ENCODE data around the gene EHBP1L1. TPM values are rescaled to one million over a fixed set of nuclear protein-coding genes. Genes with fewer than 3 reads are reported as not detected.

The EHBP1L1 gene
- total and polyA plus RNA-seq, 2 of the 13 experiments (the other 11 are each of a cell fraction or from before 2014, with no cell fraction given), result 8.3 to 10.6 TPM

GRCh38 chr11:65576232-65576866 lies 496 bp downstream of the EHBP1L1 start (continued):
- TF ChIP-seq ARHGAP35 (CRISPR knock-in tag; IDR thresholded peaks at IDR 0.05; ENCODE audit: borderline replicate concordance) (no peak), MTERF4 (CRISPR knock-in tag; IDR thresholded peaks at IDR 0.05) (no peak), DMAP1 (CRISPR knock-in tag; IDR thresholded peaks at IDR 0.05) (no peak), YEATS4 (CRISPR knock-in tag; IDR thresholded peaks at IDR 0.05; ENCODE audit: borderline replicate concordance) (no peak), THAP9 (CRISPR knock-in tag; IDR thresholded peaks at IDR 0.05; ENCODE audit: borderline replicate concordance) (0 out of 2 replicates have a peak, but pooled peaks have one; percentile 23), ZNF468 (CRISPR knock-in tag; IDR thresholded peaks at IDR 0.05) (no peak), TEAD2 (CRISPR knock-in tag; IDR thresholded peaks at IDR 0.05) (no peak), SMARCE1 (IDR thresholded peaks at IDR 0.05; ENCODE audit: borderline replicate concordance) (no peak), ZNF142 (CRISPR knock-in tag; IDR thresholded peaks at IDR 0.05) (no peak), ZNF276 (CRISPR knock-in tag; IDR thresholded peaks at IDR 0.05; ENCODE audit: low read depth) (no peak), HOXA7 (CRISPR knock-in tag; IDR thresholded peaks at IDR 0.05) (no peak), TMF1 (CRISPR knock-in tag; IDR thresholded peaks at IDR 0.05; ENCODE audit: low read depth) (peak; percentile 63; the same call in 1 of the 2 replicates), RFXANK (CRISPR knock-in tag; IDR thresholded peaks at IDR 0.05) (no peak), ZNF629 (CRISPR knock-in tag; conservative IDR thresholded peaks at IDR 0.05) (no peak), ZNF260 (CRISPR knock-in tag; IDR thresholded peaks at IDR 0.05; ENCODE audit: borderline replicate concordance, low read depth) (no peak), FOXP1 (IDR thresholded peaks at IDR 0.05) (no peak), FOXP1 (CRISPR knock-in tag; IDR thresholded peaks at IDR 0.05) (no peak), KAT7 (CRISPR knock-in tag; IDR thresholded peaks at IDR 0.05; ENCODE audit: borderline replicate concordance) (no peak), ZNF891 (CRISPR knock-in tag; IDR thresholded peaks at IDR 0.05) (peak; percentile 17; the same call in 1 of the 2 replicates), ZNF777 (CRISPR knock-in tag; IDR thresholded peaks at IDR 0.05) (peak; percentile 47; the same call in 1 of the 2 replicates)

All from HepG2 (cell line).